Caco-2 (cell line): Measurements from ENCODE around the gene USH2A. TPM values are rescaled to one million over a fixed set of nuclear protein-coding genes. Genes with fewer than 3 reads are reported as not detected.

ENCODE experiments used
- BruUV-seq: library from RNA; stranded (reverse); fragments of 400-500 nt; replicated peaks from 2 replicates; lab custom pipeline; 2021; lab: Mats Ljungman, UMichigan
- CTCF ChIA-PET: fragments of 300-600 bp; sonication (Branson Sonifier 250); formaldehyde crosslinking; loops from one replicate; lab custom pipeline; 2022; ENCODE audit warnings: antibody characterized with exemption; lab: Charles Lee
- POLR2A ChIA-PET: fragments of 300-600 bp; sonication (Branson Sonifier 250); formaldehyde crosslinking; loops from one replicate; lab custom pipeline; 2022; ENCODE audit warnings: antibody characterized with exemption; lab: Charles Lee
- DNase-seq, 2 experiments: peaks; one replicate each; pipeline versions ENCODE4 v3.0.0 to v3.0.0-alpha.2; 2020 to 2022
- H3K27me3 ChIP-seq: replicated peaks from 2 replicates; pipeline ENCODE4 v1.6.0; 2011; ENCODE audit warnings: low read length; ENCODE audit not compliant: control insufficient read depth, insufficient read depth
- H3K36me3 ChIP-seq: 2 replicates; pipeline ENCODE4 v1.5.1; 2011; ENCODE audit warnings: low read length; ENCODE audit not compliant: control insufficient read depth, insufficient read depth
- H3K4me1 ChIP-seq: fragments of 250-450 bp; sonication (Bioruptor Pico); 2 replicates; pipeline ENCODE4 v1.5.1; 2020; ENCODE audit warnings: mild to moderate bottlenecking
- H3K4me3 ChIP-seq: 2 replicates; pipeline ENCODE4 v1.5.1; 2011; ENCODE audit warnings: low read depth, mild to moderate bottlenecking, control low read depth, low read length
- H3K9me3 ChIP-seq: fragments of 250-450 bp; sonication (Bioruptor Pico); 2 replicates; pipeline ENCODE4 v1.5.1; 2020; ENCODE audit warnings: mild to moderate bottlenecking, moderate library complexity
- H3K27ac Mint-ChIP-seq: one replicate; pipeline ENCODE4 v1.8.0; 2022; ENCODE audit warnings: mixed read lengths; ENCODE audit not compliant: unreplicated experiment
- H3K27me3 Mint-ChIP-seq: one replicate; pipeline ENCODE4 v1.8.0; 2022; ENCODE audit warnings: mixed read lengths; ENCODE audit not compliant: insufficient read depth, unreplicated experiment
- H3K36me3 Mint-ChIP-seq: one replicate; pipeline ENCODE4 v1.8.0; 2022; ENCODE audit warnings: mild to moderate bottlenecking, mixed read lengths; ENCODE audit not compliant: insufficient read depth, unreplicated experiment
- H3K4me1 Mint-ChIP-seq: one replicate; pipeline ENCODE4 v1.8.0; 2022; ENCODE audit warnings: low read depth, mixed read lengths; ENCODE audit not compliant: unreplicated experiment
- H3K4me3 Mint-ChIP-seq: one replicate; pipeline ENCODE4 v1.8.0; 2022; ENCODE audit warnings: mild to moderate bottlenecking, moderate library complexity, mixed read lengths; ENCODE audit not compliant: unreplicated experiment
- H3K9me3 Mint-ChIP-seq: one replicate; pipeline ENCODE4 v1.8.0; 2022; ENCODE audit warnings: mixed read lengths; ENCODE audit not compliant: unreplicated experiment
- intact Hi-C: fragments of 100-400 bp; cut with micrococcal nuclease; formaldehyde crosslinking; loops from one replicate; pipeline ENCODE4 v1.10.0; 2022; ENCODE audit not compliant: unreplicated experiment
- total RNA-seq: library from RNA; stranded (reverse); gene quantifications from 2 replicates; pipeline ENCODE4 v1.2.3, GENCODE V29; 2022
- TF ChIP-seq, protein P1 (sequence below), 2 experiments: fragments of 200-600 bp in 1 of 2; IDR thresholded peaks; 1 replicate in 1 of 2; 2 replicates in 1 of 2; pipeline versions ENCODE4 v1.5.1 to v1.8.0; 2011 to 2022; ENCODE audit warnings: antibody characterized with exemption in 1 of 2, control low read depth in 1 of 2, inconsistent platforms in 1 of 2, low read depth in 1 of 2, low read length in 1 of 2, mild to moderate bottlenecking in 1 of 2, moderate library complexity in 1 of 2; ENCODE audit not compliant: insufficient read depth in 1 of 2, severe bottlenecking in 1 of 2, unreplicated experiment in 1 of 2

Gene USH2A
- total RNA-seq, 1 experiment from 2014 or later, result 0.11 TPM

DNA sequence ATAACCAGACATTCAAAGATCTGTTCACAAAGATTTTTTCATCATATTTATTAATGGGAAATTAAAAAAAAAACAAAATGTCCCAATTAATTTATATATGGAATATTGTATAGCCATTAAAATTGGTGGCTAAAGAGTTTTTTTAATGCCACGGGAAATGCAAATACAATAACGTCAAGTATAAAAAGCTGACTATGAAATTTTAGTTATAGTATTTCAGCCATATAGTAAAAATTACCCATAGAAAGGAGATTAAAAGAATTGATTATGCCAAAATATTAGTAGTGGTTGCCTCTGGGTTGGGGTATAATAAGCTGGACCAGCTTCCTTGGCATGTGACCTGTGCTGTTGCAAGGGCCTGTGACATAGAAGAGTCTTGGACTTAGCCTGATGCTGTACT lies 777.4 kb downstream of the USH2A start:
- Mint-ChIP-seq H3K4me1 (peaks cover 9% of the 10 kb centered on the region), H3K9me3 (no peaks in the 10 kb centered on the region), H3K4me3 (no peak overlapping the region), H3K27ac (no peak overlapping the region), H3K27me3 (no peaks in the 10 kb centered on the region), H3K36me3 (no peaks in the 10 kb centered on the region)
- no peak for DNase-seq
- no TSS peak for BruUV-seq
- H3K4me3 ChIP-seq, result no peak overlapping the region
- POLR2A ChIA-PET, result no interaction called here
- H3K9me3 ChIP-seq, result no peaks in the 10 kb centered on the region
- no peaks in the 10 kb centered on the region for H3K4me1 ChIP-seq
- H3K27me3 ChIP-seq, result no peaks in the 10 kb centered on the region
- no peaks in the 10 kb centered on the region for H3K36me3 ChIP-seq
- TF ChIP-seq, protein P1, sequence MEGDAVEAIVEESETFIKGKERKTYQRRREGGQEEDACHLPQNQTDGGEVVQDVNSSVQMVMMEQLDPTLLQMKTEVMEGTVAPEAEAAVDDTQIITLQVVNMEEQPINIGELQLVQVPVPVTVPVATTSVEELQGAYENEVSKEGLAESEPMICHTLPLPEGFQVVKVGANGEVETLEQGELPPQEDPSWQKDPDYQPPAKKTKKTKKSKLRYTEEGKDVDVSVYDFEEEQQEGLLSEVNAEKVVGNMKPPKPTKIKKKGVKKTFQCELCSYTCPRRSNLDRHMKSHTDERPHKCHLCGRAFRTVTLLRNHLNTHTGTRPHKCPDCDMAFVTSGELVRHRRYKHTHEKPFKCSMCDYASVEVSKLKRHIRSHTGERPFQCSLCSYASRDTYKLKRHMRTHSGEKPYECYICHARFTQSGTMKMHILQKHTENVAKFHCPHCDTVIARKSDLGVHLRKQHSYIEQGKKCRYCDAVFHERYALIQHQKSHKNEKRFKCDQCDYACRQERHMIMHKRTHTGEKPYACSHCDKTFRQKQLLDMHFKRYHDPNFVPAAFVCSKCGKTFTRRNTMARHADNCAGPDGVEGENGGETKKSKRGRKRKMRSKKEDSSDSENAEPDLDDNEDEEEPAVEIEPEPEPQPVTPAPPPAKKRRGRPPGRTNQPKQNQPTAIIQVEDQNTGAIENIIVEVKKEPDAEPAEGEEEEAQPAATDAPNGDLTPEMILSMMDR (IDR thresholded peaks at IDR 0.05; ENCODE audit: insufficient read depth in 1 of 2, low read depth in 1 of 2, low read length in 1 of 2, severe bottlenecking in 1 of 2, unreplicated experiment in 1 of 2), result no peak
- intact Hi-C loops, result no loop called here
- CTCF ChIA-PET, result no interaction called here

DNA sequence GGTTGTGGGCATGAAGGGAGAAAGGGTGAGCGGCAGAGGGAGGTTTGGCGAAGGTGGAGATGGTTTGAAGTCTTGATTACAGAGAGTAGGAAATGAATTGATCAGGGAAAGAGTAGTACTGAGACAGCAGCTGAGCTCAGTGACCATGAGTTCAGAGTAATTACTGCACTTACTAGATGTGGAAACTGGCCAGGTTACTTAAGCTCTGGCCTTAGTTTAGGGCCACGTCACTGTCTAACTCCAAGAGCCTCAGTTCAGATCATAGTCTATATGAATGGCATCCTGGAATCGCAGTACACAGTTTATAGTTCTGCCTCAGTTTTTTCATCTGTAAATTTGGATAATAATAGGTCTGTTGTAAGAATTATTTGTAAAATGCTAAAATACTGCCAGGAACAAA lies 778.1 kb downstream of the USH2A start:
- BruUV-seq, result no TSS peak
- POLR2A ChIA-PET, result no interaction called here

DNA sequence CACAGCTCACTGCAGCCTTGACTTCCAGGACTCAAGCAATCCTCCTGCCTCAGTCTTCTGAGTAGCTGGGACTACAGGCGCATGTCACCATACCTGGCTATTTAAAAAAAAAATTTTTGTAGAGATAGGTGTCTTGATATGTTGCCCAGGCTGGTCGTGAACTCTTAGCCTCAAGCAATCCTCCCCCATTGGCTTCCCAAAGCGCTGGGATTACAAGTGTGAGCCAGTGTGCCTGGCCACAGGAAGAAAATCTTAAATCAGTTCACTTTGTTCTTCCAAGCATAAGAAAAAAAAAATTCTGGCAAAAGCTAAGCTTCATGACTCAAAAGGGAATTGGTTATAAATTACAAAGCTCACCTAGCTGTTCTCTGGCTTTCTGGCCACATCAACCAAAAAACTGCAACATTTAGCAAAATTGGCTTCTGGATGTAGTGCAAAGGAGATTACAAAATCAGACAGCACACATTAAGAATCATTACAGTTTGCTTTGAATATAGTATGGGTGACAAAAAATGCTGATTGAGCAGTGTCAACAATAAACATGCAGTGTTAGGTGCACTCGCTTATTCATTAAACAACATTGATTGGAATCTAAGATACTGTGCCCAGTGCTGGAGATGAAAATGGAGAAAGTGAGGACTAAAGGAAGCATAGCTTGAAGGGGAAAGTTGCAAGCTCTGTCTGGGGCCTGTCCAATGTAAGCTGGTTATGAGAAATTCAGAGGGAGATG lies 779.5 kb downstream of the USH2A start:
- Histone ChIP-seq H3K27me3 (no peaks in the 10 kb centered on the region), H3K4me3 (no peak overlapping the region), H3K9me3 (no peaks in the 10 kb centered on the region), H3K4me1 (no peaks in the 10 kb centered on the region), H3K36me3 (no peaks in the 10 kb centered on the region)
- Mint-ChIP-seq H3K4me1 (peaks cover 9% of the 10 kb centered on the region), H3K27ac (no peak overlapping the region), H3K4me3 (no peak overlapping the region), H3K36me3 (no peaks in the 10 kb centered on the region), H3K9me3 (no peaks in the 10 kb centered on the region), H3K27me3 (no peaks in the 10 kb centered on the region)
- DNase-seq, result no peak
- BruUV-seq, result no TSS peak
- TF ChIP-seq, protein P1 (IDR thresholded peaks at IDR 0.05; ENCODE audit: insufficient read depth in 1 of 2, low read depth in 1 of 2, low read length in 1 of 2, severe bottlenecking in 1 of 2, unreplicated experiment in 1 of 2), result no peak
- ChIA-PET POLR2A (no interaction called here), CTCF (no interaction called here)
- intact Hi-C loops, result no loop called here

More for the DNA sequence above, 778.1 kb downstream of the USH2A start:
- H3K36me3 Mint-ChIP-seq, result no peaks in the 10 kb centered on the region
- no peak overlapping the region for H3K4me3 Mint-ChIP-seq
- Histone ChIP-seq H3K4me3 (no peak overlapping the region), H3K4me1 (no peaks in the 10 kb centered on the region), H3K27me3 (no peaks in the 10 kb centered on the region), H3K36me3 (no peaks in the 10 kb centered on the region), H3K9me3 (no peaks in the 10 kb centered on the region)
- CTCF ChIA-PET, result no interaction called here
- DNase-seq, result no peak
- H3K4me1 Mint-ChIP-seq, result peaks cover 9% of the 10 kb centered on the region
- H3K9me3 Mint-ChIP-seq, result no peaks in the 10 kb centered on the region
- no peak overlapping the region for H3K27ac Mint-ChIP-seq
- no peaks in the 10 kb centered on the region for H3K27me3 Mint-ChIP-seq
- TF ChIP-seq, protein P1 (IDR thresholded peaks at IDR 0.05; ENCODE audit: insufficient read depth in 1 of 2, low read depth in 1 of 2, low read length in 1 of 2, severe bottlenecking in 1 of 2, unreplicated experiment in 1 of 2), result no peak
- intact Hi-C loops, result no loop called here
